ENCODE measurements around the gene TF. TPM values are rescaled to one million over a fixed set of nuclear protein-coding genes. Genes with fewer than 3 reads are reported as not detected.

Gene TF
- total RNA-seq (2014; rRNA removed; shearing (Covaris generic); ENCODE audit: low replicate concordance) = 0.36 and 1.6 TPM in 2 replicates

- H3K36me3 ChIP-seq (ENCODE audit: insufficient read depth, low read length) = no peaks in the 10 kb centered on the region
- no peak within 1 kb of the TSS for H2AFZ ChIP-seq (ENCODE audit: low read length)
- no peaks in the 10 kb centered on the region for H4K20me1 ChIP-seq (ENCODE audit: insufficient read depth, low read depth, low read length)
- no peaks in the 10 kb centered on the region for H3K79me2 ChIP-seq (ENCODE audit: low read length)
- no peak within 1 kb of the TSS for H3K4me2 ChIP-seq (ENCODE audit: low read depth, low read length, poor library complexity, severe bottlenecking)
- no peak within 1 kb of the TSS for H3K4me3 ChIP-seq (ENCODE audit: low read length)
- H3K27ac ChIP-seq (ENCODE audit: low read length) = no peak within 1 kb of the TSS
- H3K9me2 ChIP-seq (replicated peaks; ENCODE audit: insufficient read depth, low read length) = no peaks in the 10 kb centered on the region
- H3K4me1 ChIP-seq (ENCODE audit: low read length) = no peaks in the 10 kb centered on the region
- no peak within 1 kb of the TSS for H3K9ac ChIP-seq (ENCODE audit: low read length)
- DNase-seq = peak; percentile 22
- no peaks in the 10 kb centered on the region for H3K9me3 ChIP-seq (ENCODE audit: low read length)
- no peaks in the 10 kb centered on the region for H3K27me3 ChIP-seq (ENCODE audit: low read length)
Observed at GRCh38 chr3:133745981-133746711, at the start of gene TF. TSS of gene TF (plus strand) at chr3:133746393. CDS start at chr3:133746441, 48 bp downstream.

- Histone ChIP-seq H3K9me2 (replicated peaks; ENCODE audit: insufficient read depth, low read length) (no peaks in the 10 kb centered on the region), H3K4me1 (ENCODE audit: low read length) (no peaks in the 10 kb centered on the region), H2AFZ (ENCODE audit: low read length) (no peak overlapping the region), H3K4me3 (ENCODE audit: low read length) (no peak overlapping the region), H3K27me3 (ENCODE audit: low read length) (no peaks in the 10 kb centered on the region), H3K27ac (ENCODE audit: low read length) (no peak overlapping the region), H3K9ac (ENCODE audit: low read length) (no peak overlapping the region), H3K9me3 (ENCODE audit: low read length) (no peaks in the 10 kb centered on the region), H3K36me3 (ENCODE audit: insufficient read depth, low read length) (no peaks in the 10 kb centered on the region; the same call in 1 of the 2 replicates), H3K79me2 (ENCODE audit: low read length) (no peaks in the 10 kb centered on the region), H3K4me2 (ENCODE audit: low read depth, low read length, poor library complexity, severe bottlenecking) (no peak overlapping the region), H4K20me1 (ENCODE audit: insufficient read depth, low read depth, low read length) (no peaks in the 10 kb centered on the region)
- DNase-seq = no peak
Observed at GRCh38 chr3:133697960-133698359, 48.2 kb upstream of the TF start.

GRCh38 chr3:133699467-133699866 is 46.7 kb upstream of the TF start:
- Histone ChIP-seq H2AFZ (ENCODE audit: low read length) (no peak overlapping the region), H3K36me3 (ENCODE audit: insufficient read depth, low read length) (no peaks in the 10 kb centered on the region; the same call in 1 of the 2 replicates), H4K20me1 (ENCODE audit: insufficient read depth, low read depth, low read length) (no peaks in the 10 kb centered on the region), H3K4me2 (ENCODE audit: low read depth, low read length, poor library complexity, severe bottlenecking) (no peak overlapping the region), H3K27ac (ENCODE audit: low read length) (no peak overlapping the region), H3K9ac (ENCODE audit: low read length) (no peak overlapping the region), H3K9me3 (ENCODE audit: low read length) (no peaks in the 10 kb centered on the region), H3K4me3 (ENCODE audit: low read length) (no peak overlapping the region), H3K79me2 (ENCODE audit: low read length) (no peaks in the 10 kb centered on the region), H3K27me3 (ENCODE audit: low read length) (no peaks in the 10 kb centered on the region), H3K4me1 (ENCODE audit: low read length) (no peaks in the 10 kb centered on the region), H3K9me2 (replicated peaks; ENCODE audit: insufficient read depth, low read length) (no peaks in the 10 kb centered on the region)
- DNase-seq = no peak

- no peak overlapping the region for H3K4me2 ChIP-seq (ENCODE audit: low read depth, low read length, poor library complexity, severe bottlenecking)
- no peak for DNase-seq
- H3K27me3 ChIP-seq (ENCODE audit: low read length) = no peaks in the 10 kb centered on the region
- no peak overlapping the region for H2AFZ ChIP-seq (ENCODE audit: low read length)
- no peaks in the 10 kb centered on the region for H3K4me1 ChIP-seq (ENCODE audit: low read length)
- no peaks in the 10 kb centered on the region for H3K79me2 ChIP-seq (ENCODE audit: low read length)
- H4K20me1 ChIP-seq (ENCODE audit: insufficient read depth, low read depth, low read length) = no peaks in the 10 kb centered on the region
- H3K9me2 ChIP-seq (replicated peaks; ENCODE audit: insufficient read depth, low read length) = no peaks in the 10 kb centered on the region
- no peaks in the 10 kb centered on the region; the same call in 1 of the 2 replicates for H3K36me3 ChIP-seq (ENCODE audit: insufficient read depth, low read length)
- H3K9ac ChIP-seq (ENCODE audit: low read length) = no peak overlapping the region
- H3K27ac ChIP-seq (ENCODE audit: low read length) = no peak overlapping the region
- H3K9me3 ChIP-seq (ENCODE audit: low read length) = no peaks in the 10 kb centered on the region
- no peak overlapping the region for H3K4me3 ChIP-seq (ENCODE audit: low read length)
Observed at GRCh38 chr3:133699903-133700302, 46.3 kb upstream of the TF start.

GRCh38 chr3:133700351-133700750 is 45.8 kb upstream of the TF start:
- Histone ChIP-seq H3K9me2 (replicated peaks; ENCODE audit: insufficient read depth, low read length) (no peaks in the 10 kb centered on the region), H3K27ac (ENCODE audit: low read length) (no peak overlapping the region), H3K79me2 (ENCODE audit: low read length) (no peaks in the 10 kb centered on the region), H2AFZ (ENCODE audit: low read length) (no peak overlapping the region), H3K9me3 (ENCODE audit: low read length) (no peaks in the 10 kb centered on the region), H4K20me1 (ENCODE audit: insufficient read depth, low read depth, low read length) (no peaks in the 10 kb centered on the region), H3K4me2 (ENCODE audit: low read depth, low read length, poor library complexity, severe bottlenecking) (no peak overlapping the region), H3K27me3 (ENCODE audit: low read length) (no peaks in the 10 kb centered on the region), H3K4me1 (ENCODE audit: low read length) (no peaks in the 10 kb centered on the region), H3K9ac (ENCODE audit: low read length) (no peak overlapping the region), H3K36me3 (ENCODE audit: insufficient read depth, low read length) (no peaks in the 10 kb centered on the region; the same call in 1 of the 2 replicates), H3K4me3 (ENCODE audit: low read length) (no peak overlapping the region)
- no peak for DNase-seq

GRCh38 chr3:133701435-133702358 is 44.5 kb upstream of the TF start:
- no peak for DNase-seq
- Histone ChIP-seq H3K9ac (ENCODE audit: low read length) (no peak overlapping the region), H3K27me3 (ENCODE audit: low read length) (no peaks in the 10 kb centered on the region), H2AFZ (ENCODE audit: low read length) (no peak overlapping the region), H3K9me3 (ENCODE audit: low read length) (no peaks in the 10 kb centered on the region), H3K27ac (ENCODE audit: low read length) (no peak overlapping the region), H3K4me1 (ENCODE audit: low read length) (no peaks in the 10 kb centered on the region), H3K4me2 (ENCODE audit: low read depth, low read length, poor library complexity, severe bottlenecking) (no peak overlapping the region), H3K36me3 (ENCODE audit: insufficient read depth, low read length) (no peaks in the 10 kb centered on the region; the same call in 1 of the 2 replicates), H3K4me3 (ENCODE audit: low read length) (no peak overlapping the region), H3K79me2 (ENCODE audit: low read length) (no peaks in the 10 kb centered on the region), H3K9me2 (replicated peaks; ENCODE audit: insufficient read depth, low read length) (no peaks in the 10 kb centered on the region), H4K20me1 (ENCODE audit: insufficient read depth, low read depth, low read length) (no peaks in the 10 kb centered on the region)

- Histone ChIP-seq H3K27me3 (ENCODE audit: low read length) (no peaks in the 10 kb centered on the region), H3K9me3 (ENCODE audit: low read length) (no peaks in the 10 kb centered on the region), H4K20me1 (ENCODE audit: insufficient read depth, low read depth, low read length) (no peaks in the 10 kb centered on the region), H3K4me2 (ENCODE audit: low read depth, low read length, poor library complexity, severe bottlenecking) (no peak overlapping the region), H3K9me2 (replicated peaks; ENCODE audit: insufficient read depth, low read length) (no peaks in the 10 kb centered on the region), H3K9ac (ENCODE audit: low read length) (no peak overlapping the region), H3K4me1 (ENCODE audit: low read length) (no peaks in the 10 kb centered on the region), H3K27ac (ENCODE audit: low read length) (no peak overlapping the region), H3K4me3 (ENCODE audit: low read length) (no peak overlapping the region), H2AFZ (ENCODE audit: low read length) (no peak overlapping the region), H3K79me2 (ENCODE audit: low read length) (no peaks in the 10 kb centered on the region), H3K36me3 (ENCODE audit: insufficient read depth, low read length) (no peaks in the 10 kb centered on the region)
- no peak for DNase-seq
Observed at GRCh38 chr3:133703915-133704314, 42.3 kb upstream of the TF start.

GRCh38 chr3:133706033-133706432 is 40.2 kb upstream of the TF start:
- Histone ChIP-seq H3K4me2 (ENCODE audit: low read depth, low read length, poor library complexity, severe bottlenecking) (no peak overlapping the region), H3K9me2 (replicated peaks; ENCODE audit: insufficient read depth, low read length) (no peaks in the 10 kb centered on the region), H3K4me3 (ENCODE audit: low read length) (no peak overlapping the region), H3K4me1 (ENCODE audit: low read length) (no peaks in the 10 kb centered on the region), H3K27me3 (ENCODE audit: low read length) (no peaks in the 10 kb centered on the region), H3K9me3 (ENCODE audit: low read length) (no peaks in the 10 kb centered on the region), H3K9ac (ENCODE audit: low read length) (no peak overlapping the region), H3K36me3 (ENCODE audit: insufficient read depth, low read length) (no peaks in the 10 kb centered on the region), H2AFZ (ENCODE audit: low read length) (no peak overlapping the region), H3K27ac (ENCODE audit: low read length) (no peak overlapping the region), H4K20me1 (ENCODE audit: insufficient read depth, low read depth, low read length) (no peaks in the 10 kb centered on the region), H3K79me2 (ENCODE audit: low read length) (no peaks in the 10 kb centered on the region)
- DNase-seq = no peak
